Measurements from ENCODE around the gene ZNF91.

- TF ChIP-seq CTCF (optimal IDR thresholded peaks at IDR 0.05 in 1 of 3, IDR thresholded peaks at IDR 0.05 in 1 of 3, conservative IDR thresholded peaks at IDR 0.05 in 1 of 3; ENCODE audit: extremely low read depth in 1 of 3, insufficient read depth in 2 of 3, low read length in 3 of 3) (no peak), EZH2 (IDR thresholded peaks at IDR 0.05; ENCODE audit: low read length) (no peak)
Measured at GRCh38 chr19:23384166-23384565, 11.1 kb downstream of the ZNF91 start.
